HT1080 (cell line): ENCODE results near the gene MTCL1. TPM values are rescaled to one million over a fixed set of nuclear protein-coding genes. Genes with fewer than 3 reads are reported as not detected.

ENCODE experiments used
- DNase-seq: peaks from one replicate; pipeline ENCODE4 v3.0.0-alpha.2; 2015; ENCODE audit warnings: low read depth
- total RNA-seq: library from RNA; depleted of rRNA; stranded (reverse); fragments of >200 nt; shearing (Covaris generic); gene quantifications from 2 replicates; pipeline ENCODE4 v1.2.3, GENCODE V29; 2014

Gene MTCL1
- total RNA-seq, 1 experiment from 2014 or later = 28.8 TPM

GRCh38 chr18:8788503-8789429 lies 83.4 kb downstream of the MTCL1 start:
- no peak for DNase-seq

DNA sequence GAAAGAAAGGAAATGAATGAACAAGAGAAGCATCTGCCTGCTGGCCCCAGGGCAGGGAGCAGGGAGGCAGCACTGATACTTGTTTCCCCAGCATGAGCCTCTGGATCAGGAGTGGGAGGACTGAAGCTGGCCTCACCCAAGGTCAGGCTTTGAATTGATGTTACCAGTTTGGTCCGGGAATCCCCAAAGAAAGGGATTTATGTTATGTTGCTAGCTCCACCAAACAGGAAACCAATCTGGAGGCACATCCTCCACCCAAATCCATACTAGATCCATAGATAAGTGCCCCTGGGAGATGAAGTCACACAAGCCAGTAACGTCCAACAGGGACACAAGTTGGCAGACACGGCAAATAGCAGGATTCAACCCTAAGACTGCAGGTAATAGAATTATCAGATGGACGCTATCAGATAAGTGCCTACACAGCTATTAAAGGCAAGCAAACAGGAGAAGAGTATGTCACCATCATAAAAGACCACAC lies 85.9 kb downstream of the MTCL1 start:
- no peak for DNase-seq

DNA sequence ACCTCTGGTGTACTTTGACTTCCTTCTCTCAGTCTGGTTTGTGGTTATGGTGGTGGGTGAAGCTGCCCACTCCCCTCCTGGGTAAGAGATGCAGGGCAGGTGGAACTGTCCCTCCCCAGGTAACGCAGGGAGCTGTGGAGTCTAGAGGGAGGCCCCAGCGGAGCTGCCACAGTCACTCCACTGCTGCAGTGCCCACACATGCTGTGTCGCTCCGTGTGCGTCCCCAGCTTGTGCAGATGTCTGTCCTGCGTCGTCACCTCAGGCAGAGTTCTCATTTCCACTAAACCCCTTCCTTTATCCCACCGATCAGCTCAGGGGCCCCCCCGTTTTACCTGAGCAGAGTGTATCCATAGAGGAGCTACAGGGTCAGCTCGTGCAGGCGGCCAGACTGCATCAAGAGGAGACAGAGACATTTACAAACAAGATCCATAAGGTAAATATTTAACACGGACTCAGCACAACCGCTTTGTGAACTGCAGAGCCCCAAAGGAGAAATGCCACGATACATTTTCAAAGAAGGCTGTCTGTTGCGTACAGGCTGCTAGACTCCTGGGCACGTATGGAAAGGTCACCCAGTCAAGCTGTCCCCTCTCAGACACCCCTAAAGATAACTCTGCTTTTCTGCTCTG lies 87.4 kb downstream of the MTCL1 start:
- DNase-seq = no peak

GRCh38 chr18:8793445-8794155 lies 88.2 kb downstream of the MTCL1 start:
- DNase-seq = no peak

DNA sequence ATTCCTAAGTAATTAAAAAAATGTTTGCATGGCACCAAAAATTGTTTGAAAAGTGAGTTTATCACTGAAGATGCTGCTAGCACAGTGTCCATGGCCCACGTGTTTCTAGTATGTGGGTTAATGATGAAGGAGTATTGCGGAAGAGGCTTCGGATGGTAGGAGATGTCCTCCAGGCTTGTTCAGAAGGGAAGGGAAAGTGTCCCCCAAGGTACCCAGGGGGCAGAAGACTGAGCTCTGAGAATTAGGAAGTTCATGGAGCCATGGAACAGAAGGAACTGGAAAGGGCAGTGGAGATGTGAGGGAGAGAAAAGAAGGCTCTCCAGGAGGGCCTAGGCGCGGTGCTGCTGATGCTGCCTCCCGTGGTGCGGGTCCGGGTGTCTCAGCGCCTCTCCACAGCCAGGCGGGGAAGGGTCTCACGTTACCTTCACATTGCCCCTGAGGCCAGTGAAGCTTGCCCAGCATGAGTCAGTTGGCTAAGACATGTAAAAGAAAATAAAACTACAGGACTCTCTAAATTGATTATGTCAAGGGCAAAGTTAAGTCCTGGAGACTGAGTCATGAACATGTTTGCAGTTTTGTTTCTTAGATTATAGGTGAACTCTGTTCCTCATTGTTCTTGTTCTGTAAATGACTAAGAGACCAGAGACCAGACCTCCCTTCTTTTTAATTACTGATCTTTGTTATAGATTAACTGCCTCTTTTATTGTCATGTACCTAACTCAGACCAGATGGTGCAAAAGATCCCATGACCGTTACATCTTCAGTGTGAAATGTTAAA lies 89.0 kb downstream of the MTCL1 start:
- peak; percentile 42 for DNase-seq

GRCh38 chr18:8794934-8795280 lies 89.6 kb downstream of the MTCL1 start:
- DNase-seq = no peak

DNA sequence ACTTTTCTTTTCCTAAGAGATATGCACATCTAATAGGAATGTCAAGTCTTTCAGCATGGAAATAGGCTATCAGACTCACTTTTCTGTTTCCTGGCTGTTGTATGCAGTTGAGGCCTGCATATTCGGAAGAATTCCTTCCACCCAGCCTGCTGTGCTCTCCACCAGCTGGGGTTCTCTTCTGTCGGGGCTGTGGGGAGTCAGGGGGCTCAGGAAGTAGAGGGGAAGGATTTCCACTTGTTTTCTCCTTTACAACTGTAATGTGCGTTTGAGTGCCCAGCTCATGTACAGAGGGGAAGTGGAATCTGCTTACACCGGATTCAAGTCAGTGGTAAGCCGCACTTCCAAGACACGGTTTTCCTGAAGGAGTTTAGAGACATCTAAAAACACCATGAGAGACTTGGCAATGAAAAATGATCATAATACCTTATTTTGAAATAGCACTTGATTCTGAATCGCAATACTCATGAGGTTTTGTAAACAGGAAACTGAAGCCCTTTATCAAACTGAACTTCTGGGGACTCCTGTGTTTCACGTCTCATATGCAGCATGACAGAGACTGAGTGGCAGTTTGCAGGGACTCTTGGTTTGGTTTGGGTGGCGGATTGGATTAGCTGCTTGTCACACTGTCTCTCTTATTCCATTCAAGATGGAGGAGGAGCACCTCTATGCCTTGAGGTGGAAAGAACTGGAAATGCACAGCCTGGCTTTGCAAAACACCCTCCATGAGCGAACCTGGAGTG lies 90.4 kb downstream of the MTCL1 start:
- no peak for DNase-seq

DNA sequence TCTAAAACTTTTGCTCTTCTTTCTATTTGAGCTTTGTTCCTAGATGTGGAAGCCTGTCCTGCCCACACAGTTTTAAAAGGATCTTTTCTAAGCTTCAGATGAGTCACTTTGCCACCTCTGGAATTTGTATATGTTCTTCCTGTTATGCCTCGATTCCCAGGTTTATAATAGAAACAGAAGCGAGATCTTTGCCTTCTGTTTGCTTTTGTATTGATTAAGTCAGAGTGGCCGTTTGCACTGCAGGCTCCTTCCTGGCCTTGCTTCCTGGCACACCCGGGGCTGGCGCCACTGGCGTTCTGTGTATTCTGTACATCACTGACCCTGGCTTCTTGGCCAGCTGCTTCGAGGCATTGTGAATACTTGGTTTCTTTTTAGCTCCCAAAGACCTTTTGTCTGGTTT lies 91.8 kb downstream of the MTCL1 start:
- DNase-seq = peak; percentile 67

- DNase-seq = no peak
These were observed 93.6 kb downstream of the MTCL1 start for GRCh38 chr18:8799001-8799400.

DNA sequence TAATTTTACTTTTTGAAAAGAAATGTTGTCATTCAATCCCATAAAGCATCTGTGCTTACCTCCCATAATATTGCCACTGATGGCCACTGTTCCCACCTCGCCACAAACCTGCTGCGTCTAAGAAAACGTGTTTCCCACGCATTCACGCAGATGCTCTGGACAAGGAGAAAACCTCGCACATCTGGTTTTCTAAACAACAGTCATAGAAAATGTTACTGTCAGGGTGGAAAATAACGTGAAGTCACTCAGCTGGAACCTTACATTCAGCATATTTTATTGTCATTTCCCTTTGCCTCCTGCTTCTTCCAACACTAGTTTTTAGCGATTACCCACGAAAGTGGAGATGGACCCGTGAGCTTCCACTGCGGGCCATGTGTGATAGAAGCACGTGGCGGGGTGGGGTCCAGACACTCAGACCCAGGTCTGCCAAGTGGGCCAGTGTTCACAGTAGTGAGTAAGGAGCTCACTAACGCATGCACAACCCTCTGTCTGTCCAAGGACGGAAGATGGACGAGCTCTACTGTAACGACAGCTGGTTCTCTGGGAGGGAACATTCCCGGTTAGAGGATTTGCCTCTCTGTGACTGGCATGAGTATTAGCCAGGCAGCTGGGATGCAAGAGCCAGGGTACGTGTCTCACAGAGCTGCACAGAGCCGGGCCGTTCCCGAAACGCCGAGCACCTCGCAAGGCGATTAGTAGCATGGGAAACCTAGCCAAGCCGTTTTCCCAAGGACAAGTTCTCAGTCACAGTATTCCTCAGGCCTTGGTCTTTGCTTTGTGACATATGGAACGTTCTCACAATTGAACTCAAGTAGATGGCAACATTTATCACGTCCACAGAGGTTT lies 94.5 kb downstream of the MTCL1 start:
- no peak for DNase-seq

- DNase-seq = peak; percentile 95
These were observed 95.1 kb downstream of the MTCL1 start for GRCh38 chr18:8800445-8800844.

- no peak for DNase-seq
These were observed 95.5 kb downstream of the MTCL1 start for GRCh38 chr18:8800876-8801262.

- DNase-seq = peak; percentile 86
These were observed 96.0 kb downstream of the MTCL1 start for GRCh38 chr18:8801263-8801901.

DNA sequence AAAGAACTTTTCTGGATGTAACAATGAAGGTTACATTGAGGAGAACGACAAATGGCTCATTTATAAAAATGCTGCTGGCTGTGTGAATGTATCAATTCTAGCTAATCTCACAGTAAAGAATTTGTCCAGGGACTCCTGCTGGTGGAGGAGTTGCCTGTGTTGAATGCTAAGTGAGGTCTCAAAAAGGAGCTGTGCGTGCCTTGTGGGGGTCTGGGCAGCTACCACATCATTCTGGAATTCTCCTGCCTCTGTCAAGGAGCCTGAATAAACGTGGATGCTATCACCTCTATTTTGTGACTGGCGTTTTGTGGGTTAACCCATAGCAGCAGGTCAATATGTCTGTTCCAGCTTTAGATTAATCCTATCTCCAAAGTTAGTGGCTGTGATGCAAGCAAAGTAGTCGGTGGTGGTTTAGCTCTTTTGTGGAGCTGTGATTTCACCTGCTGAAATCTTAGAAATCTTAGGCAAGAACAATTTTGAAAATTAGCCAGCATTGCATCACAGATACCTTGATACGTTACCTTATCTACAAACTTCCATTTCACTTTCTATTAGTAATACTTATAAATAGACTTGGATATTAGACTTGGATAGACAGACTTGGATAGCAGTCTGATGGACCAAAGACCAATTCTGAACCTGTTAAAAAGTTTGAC lies 96.8 kb downstream of the MTCL1 start:
- DNase-seq = no peak

GRCh38 chr18:8803063-8803795 lies 97.9 kb downstream of the MTCL1 start:
- DNase-seq = no peak

DNA sequence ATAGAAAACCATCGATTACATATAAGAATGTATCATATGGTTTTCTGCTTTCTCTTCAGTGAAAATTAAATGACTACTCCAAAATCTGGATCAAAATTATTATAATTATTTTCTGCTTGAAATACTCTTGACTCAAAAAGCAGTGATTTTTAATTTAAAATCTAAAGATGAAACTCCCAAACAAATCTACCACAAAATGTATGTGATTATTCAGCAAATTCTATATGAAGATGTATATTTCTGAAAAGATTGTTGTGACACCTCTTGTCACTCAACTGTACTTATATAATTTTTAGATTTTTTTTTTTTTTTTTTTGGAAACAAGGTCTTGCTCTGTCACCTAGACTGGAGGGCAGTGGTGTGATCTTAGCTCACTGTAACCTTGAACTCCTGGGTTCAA lies 98.6 kb downstream of the MTCL1 start:
- no peak for DNase-seq

DNA sequence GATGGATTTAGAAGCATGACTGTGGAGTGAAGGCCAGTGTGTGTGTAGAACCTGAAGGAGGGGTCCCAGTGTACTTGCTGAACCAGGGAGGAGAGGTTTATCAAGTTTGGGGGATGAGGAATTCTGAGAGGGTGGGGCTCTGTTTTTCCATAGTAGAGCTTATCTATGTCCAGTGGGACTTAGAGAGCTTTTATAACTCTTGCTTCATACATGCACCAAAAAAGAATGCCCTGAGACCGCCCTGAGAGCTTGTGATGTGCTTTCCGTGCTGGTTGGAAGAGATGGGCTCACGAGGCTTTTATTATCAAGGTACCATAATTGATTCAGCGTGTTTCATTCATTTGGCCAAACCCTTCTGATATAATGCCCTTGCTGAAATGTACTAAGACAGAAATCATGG lies 100.2 kb downstream of the MTCL1 start:
- DNase-seq = no peak
